ENCODE measurements around the gene LYAR.

- TF ChIP-seq CTCF (conservative IDR thresholded peaks at IDR 0.05; ENCODE audit: low read depth in 2 of 2) (no peak), EZH2 (IDR thresholded peaks at IDR 0.05; ENCODE audit: low read depth, unreplicated experiment) (no peak)
These were observed 1.9 kb downstream of the LYAR start for GRCh38 chr4:4288098-4288497.

Measured in GM23338 (cell line).